Ecto neural progenitor cell (in vitro differentiated cells): Measurements from ENCODE around the gene POLR3K.
"Not testable (repeated sequence)": the region's sequence is repeated elsewhere in the genome, so short reads cannot be mapped to it uniquely, and the experiment has no call there.

Experiments
- DNase-seq: peaks from one replicate; pipeline ENCODE4 v3.0.0-alpha.2; 2018; ENCODE audit warnings: low spot score

The POLR3K gene

DNA sequence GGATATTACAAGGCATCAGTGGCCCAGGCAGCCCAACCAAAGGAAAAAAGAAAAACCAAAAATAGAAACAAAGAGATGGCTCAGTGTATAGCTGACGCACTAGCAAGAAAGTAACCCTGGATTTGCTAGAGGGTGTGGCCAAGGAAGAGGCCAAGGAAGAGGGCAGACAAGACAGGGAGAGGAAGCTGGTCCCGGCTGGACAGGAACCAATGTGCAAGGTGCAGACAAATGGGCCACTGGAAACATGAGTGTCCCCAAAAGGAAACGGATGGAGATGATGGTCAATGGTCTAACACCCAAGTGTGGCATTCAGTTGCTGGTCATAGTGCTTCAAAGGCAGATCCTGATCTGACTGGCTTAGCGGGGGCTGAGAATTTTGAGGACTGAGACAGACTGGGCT lies 10.7 kb downstream of the POLR3K start:
- DNase-seq, result no peak

GRCh38 chr16:42069-42457 lies 11.3 kb downstream of the POLR3K start:
- DNase-seq, result no peak

- no peak for DNase-seq
Observed at GRCh38 chr16:41439-42068, 11.9 kb downstream of the POLR3K start.

DNA sequence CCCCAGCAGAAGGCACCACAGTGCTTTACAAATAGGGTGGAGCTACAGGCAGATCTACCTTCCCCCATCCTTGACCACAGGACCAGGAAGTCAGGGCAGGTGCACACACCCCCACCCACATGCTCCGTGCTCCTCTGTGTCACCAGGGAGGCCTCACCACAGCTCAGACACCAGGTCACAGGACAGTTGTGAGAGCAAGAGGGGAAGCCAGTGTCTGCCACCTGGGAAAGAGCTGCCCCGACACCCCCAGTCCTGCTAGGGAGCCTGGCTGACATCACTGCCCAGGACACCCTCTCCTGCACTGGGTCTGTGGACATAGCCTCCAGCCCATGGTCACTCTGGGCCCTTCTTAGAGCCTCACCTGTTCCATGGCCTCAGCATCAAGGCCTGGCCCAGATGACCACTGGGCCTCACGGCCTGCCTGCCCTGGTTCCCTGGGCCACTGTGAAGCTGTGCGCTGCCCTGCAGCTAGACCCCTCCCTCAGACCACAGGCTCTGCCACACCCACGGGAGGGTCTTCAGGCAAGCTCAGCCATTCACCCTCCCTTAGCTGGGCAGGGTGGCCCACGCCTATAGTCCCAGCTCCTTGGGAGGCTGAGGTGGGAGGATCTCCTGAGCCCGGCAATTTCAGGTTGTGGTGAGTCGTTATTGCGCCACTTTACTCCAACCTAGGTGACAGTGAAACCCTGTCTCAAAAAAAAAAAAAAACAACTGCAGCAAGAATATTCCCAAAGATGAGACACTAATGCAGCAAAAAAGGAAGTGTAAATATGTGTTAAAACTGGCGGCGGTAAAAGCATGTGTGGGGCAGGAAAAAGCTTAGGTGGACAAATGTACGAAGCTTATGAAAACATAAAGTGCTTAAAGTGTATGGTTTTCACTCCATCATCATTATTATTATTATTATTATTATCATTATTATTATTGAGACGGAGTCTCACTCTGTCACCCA lies 14.2 kb downstream of the POLR3K start:
- no peak for DNase-seq

DNA sequence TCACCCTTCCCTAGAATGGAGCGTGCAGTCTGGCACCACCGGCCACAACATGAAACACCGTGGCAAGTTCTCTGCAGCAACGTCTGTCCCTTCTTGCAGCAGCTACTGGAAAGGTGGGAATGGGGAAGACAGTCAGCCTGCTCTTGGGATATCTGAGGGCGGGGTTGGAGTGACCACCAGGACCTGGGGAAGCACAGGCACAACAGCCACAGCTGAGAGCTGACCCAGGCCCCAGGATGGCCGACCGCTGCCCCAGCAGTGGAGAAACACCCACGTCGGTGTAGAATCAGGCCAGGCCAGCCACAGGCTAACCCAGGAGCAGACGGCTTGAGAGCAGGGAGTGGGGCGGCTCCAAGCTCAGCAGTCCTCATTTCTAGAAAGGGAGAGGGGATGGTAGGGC lies 15.2 kb downstream of the POLR3K start:
- DNase-seq, result not testable (repeated sequence)

- no peak for DNase-seq
Observed at GRCh38 chr16:37511-37910, 15.9 kb downstream of the POLR3K start.

- no peak for DNase-seq
Observed at GRCh38 chr16:36336-36984, 16.9 kb downstream of the POLR3K start.

DNA sequence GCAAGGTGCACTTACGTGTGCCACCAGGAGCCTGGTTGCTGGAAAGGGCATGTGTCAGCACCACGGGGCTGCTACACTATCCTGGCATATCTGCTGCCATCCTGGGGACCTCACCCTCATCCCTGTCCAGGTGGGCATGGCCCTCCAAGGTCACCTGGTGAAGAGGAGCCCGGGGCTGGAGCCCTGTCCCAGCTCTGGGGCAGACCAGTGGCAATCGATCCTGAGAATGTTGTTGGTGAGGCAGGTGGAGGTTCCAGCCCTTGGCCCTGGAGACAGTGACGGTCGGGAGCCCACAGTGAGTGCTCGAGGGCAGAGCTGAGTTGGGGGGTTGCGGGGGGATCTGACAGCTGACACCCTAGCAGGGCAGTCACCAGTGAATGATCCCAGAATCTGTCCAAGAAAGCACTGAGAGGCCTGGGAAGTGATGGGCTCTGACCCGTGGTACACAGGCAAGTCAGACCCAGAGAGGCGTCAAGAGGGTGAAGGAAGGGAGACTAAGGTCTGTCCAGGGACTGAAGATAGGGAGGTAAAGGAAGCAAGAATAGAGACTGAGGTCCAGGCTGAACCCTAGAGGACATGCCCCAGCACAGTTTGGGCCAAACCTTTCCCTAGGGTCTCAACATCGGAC lies 17.6 kb downstream of the POLR3K start:
- no peak for DNase-seq

DNA sequence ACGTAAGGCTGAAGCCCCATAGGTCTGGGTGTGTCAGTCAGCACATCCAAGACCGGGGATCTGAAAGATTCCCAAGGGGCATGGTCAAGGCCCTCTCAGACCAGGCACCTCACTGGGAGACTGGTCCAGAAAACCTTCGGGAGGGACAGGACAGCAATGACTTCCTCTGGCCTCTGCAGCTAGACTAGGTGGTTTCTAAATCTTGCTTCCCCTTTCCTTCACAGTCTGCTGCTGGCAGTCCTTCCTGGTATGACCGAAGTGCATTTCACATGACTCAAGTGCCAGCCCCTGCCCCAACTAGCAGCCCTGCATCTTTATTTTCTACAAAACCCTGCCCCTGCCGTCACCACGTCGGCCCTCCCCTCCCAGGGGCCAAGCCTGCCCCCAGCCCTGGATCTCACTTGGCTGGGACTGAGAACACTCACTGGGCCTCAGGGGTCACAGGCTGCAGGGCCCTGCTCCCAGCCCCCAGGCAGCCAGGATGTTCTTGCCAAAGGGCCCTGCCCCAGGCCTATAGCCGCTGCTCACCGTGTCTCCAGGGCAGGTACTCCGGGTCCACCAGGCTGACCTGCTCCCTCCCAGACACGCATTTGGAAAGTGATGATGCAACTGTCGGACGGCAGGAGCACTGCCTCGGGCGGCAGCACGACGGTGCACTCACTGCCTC lies 18.3 kb downstream of the POLR3K start:
- DNase-seq, result no peak

- DNase-seq, result no peak
Observed at GRCh38 chr16:34648-34987, 18.8 kb downstream of the POLR3K start.

- DNase-seq, result no peak
Observed at GRCh38 chr16:33877-34647, 19.3 kb downstream of the POLR3K start.

- not testable (repeated sequence) for DNase-seq
Observed at GRCh38 chr16:33154-33876, 20.1 kb downstream of the POLR3K start.

GRCh38 chr16:30627-31026 lies 22.8 kb downstream of the POLR3K start:
- DNase-seq, result not testable (repeated sequence)

- not testable (repeated sequence) for DNase-seq
Observed at GRCh38 chr16:25926-26348, 27.5 kb downstream of the POLR3K start.

- DNase-seq, result not testable (repeated sequence)
Observed at GRCh38 chr16:24151-24550, 29.3 kb downstream of the POLR3K start.

GRCh38 chr16:20886-21285 lies 32.5 kb downstream of the POLR3K start:
- not testable (repeated sequence) for DNase-seq

DNA sequence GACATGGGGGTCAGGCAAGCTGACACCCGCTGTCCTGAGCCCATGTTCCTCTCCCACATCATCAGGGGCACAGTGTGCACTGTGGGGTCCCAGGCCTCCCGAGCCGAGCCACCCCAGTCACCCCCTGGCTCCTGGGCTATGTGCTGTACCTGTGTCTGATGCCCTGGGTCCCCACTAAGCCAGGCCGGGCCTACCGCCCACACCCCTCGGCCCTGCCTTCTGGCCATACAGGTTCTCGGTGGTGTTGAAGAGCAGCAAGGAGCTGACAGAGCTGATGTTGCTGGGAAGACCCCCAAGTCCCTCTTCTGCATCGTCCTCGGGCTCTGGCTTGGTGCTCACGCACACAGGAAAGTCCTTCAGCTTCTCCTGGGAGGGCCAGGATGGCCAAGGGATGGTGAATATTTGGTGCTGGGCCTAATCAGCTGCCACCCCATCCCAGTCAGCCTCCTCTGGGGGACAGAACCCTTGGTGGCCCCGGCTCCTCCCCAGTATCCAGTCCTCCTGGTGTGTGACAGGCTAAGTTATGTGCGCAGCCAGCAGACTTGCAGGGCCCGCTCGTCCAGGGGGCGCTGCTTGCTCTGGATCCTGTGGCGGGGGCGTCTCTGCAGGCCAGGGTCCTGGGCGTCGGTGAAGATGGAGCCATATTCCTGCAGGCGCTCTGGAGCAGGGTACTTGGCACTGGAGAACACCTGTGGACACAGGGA lies 36.2 kb downstream of the POLR3K start:
- not testable (repeated sequence) for DNase-seq

GRCh38 chr16:10772-11171 lies 42.6 kb downstream of the POLR3K start:
- DNase-seq, result not testable (repeated sequence)

- no peak for DNase-seq
Observed at GRCh38 chr16:9903-10665, 43.3 kb downstream of the POLR3K start.
